AG09319 (cell line): ENCODE results near the gene MAML3.

Experiments used
- DNase-seq: peaks from one replicate; pipeline ENCODE4 v3.0.0-alpha.2; 2010; ENCODE audit warnings: low read depth; ENCODE audit errors: extremely low read depth
- TF ChIP-seq, protein P1 (sequence below): IDR thresholded peaks from 2 replicates; pipeline ENCODE4 v1.5.1; 2011; ENCODE audit warnings: low read depth, mild to moderate bottlenecking, inconsistent platforms, low read length, moderate library complexity

The MAML3 gene

DNA sequence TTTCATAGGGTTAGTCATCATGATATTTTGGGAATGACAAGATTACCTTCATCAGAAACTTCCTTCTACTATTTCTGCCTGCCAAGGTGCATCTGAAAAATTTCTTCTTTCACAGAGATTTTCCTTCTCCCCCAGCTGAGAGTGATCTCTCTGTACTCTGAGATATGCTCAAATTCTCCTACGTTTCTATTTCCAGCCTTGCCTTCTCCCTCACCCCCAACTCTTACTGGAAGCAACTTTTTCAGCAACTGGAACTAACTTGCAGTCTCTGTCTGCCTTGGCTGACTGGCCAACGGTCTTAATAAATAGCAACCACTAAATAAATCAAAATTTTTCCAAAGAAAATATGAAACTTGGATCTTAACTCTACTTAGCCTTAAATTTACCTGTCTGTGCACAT lies 122.3 kb downstream of the MAML3 start:
- TF ChIP-seq, protein P1, sequence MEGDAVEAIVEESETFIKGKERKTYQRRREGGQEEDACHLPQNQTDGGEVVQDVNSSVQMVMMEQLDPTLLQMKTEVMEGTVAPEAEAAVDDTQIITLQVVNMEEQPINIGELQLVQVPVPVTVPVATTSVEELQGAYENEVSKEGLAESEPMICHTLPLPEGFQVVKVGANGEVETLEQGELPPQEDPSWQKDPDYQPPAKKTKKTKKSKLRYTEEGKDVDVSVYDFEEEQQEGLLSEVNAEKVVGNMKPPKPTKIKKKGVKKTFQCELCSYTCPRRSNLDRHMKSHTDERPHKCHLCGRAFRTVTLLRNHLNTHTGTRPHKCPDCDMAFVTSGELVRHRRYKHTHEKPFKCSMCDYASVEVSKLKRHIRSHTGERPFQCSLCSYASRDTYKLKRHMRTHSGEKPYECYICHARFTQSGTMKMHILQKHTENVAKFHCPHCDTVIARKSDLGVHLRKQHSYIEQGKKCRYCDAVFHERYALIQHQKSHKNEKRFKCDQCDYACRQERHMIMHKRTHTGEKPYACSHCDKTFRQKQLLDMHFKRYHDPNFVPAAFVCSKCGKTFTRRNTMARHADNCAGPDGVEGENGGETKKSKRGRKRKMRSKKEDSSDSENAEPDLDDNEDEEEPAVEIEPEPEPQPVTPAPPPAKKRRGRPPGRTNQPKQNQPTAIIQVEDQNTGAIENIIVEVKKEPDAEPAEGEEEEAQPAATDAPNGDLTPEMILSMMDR = no peak
- no peak for DNase-seq

DNA sequence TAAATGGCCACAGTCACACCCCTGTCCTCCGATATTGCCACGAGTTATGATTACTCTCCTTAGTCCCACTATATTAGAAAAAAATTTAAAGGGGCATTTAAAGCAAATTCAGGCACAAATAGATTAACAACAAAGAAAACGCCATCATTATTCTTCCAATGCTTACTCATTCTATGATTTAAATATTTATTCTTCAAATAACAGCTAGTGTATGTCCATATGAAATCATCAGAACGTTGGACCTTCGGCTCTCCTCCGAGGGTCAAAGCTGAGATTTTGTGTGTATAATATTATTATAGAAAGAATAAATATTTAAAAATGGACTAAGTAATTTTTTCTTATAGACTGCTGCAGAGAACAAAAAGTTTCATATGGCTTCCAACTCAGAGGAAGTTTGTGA lies 122.9 kb downstream of the MAML3 start:
- TF ChIP-seq, protein P1 = no peak
- no peak for DNase-seq

DNA sequence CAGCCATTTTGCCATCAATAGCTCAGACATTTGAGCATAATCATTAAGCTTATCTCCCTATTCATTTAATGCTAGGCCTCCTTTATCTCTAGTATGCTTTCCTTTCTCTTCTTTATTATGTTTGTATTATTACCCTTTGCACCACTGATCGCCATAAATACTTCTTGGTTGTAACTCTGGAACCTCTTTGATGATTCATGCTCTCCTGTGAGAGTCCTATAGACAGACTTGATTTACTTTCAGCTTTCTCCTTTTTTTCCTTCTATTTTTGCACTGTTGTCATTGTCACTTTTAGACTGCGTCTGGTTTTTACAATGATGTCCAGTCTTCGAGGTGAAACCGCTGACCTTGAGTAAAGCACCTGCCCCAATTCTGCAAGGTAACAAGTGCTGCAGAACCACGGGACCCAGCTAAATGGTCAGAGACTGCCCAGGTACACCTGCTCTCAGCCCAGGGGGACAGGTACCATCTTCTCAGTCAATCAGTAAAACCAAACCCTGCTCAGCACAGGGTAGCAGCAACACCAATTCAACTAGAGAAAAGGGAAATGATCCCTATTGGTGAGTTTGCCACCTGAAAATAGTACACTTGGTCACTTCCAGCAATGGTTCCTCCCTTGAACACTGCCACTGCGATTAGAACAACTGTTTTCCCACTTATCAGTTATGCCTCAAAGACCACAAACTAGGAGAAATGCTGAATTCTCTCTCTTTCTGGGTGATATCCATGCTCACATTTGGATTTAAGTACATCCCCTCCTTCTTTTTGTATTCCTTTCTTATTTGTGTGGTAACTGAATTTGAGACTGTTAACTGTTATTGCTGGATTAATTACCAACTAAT lies 125.1 kb downstream of the MAML3 start:
- TF ChIP-seq, protein P1 = no peak
- no peak for DNase-seq

DNA sequence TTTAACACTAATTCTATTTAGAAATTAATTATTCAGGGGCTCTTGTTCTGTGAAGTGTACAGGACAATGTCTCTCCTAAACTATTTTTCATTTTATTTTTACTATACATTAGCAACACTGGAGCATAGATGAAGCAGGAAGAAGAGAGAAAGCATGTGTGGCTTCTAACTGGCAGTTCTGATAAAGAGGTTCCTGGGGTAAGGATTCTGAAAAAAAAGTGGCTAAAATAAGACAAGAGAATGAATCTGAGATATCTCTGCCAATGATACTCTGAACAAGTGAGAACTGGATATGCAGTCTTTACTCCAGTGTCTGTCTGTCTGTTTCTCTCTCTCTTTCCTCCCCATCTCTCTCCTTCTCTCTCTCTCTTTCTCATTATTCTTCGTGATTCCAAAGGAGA lies 125.9 kb downstream of the MAML3 start:
- no peak for DNase-seq
- TF ChIP-seq, protein P1 = no peak

DNA sequence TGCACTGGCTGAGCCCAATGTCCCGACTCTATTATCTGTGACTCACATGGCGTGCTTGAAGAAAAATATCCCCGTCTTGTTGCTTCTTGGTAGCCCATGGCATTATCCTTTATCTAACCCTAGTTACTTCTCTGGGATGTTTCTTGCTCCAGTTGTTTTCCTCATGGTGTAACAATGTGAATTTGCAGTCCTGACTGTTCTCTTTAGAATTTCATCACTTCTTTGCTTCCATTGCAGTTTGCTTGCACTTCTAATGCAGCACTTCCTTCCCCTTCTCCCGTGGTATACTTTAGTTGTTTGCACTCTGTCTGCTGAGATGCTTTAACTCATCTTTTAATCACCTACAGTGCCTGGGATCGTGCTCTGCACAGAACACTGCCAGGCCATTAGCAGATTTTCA lies 126.9 kb downstream of the MAML3 start:
- TF ChIP-seq, protein P1 = no peak
- no peak for DNase-seq

DNA sequence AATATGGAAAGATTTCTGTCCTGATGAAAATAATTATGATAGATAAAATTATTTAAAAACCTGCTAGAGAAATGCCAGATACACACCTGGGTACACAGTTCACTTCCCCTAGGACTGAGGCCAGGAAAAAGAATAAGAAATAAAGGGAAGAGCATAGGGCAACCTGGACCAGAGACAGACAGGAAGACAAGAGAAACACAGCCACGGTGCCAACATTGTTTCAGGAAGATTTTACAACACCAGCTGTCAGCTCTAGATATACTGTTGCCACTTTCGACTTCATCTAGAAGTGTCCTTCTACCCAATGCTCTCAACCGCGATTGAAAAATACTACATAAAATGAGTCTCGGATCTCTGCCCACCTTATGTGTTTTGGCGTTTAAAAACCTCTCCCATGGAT lies 128.5 kb downstream of the MAML3 start:
- TF ChIP-seq, protein P1 = no peak

DNA sequence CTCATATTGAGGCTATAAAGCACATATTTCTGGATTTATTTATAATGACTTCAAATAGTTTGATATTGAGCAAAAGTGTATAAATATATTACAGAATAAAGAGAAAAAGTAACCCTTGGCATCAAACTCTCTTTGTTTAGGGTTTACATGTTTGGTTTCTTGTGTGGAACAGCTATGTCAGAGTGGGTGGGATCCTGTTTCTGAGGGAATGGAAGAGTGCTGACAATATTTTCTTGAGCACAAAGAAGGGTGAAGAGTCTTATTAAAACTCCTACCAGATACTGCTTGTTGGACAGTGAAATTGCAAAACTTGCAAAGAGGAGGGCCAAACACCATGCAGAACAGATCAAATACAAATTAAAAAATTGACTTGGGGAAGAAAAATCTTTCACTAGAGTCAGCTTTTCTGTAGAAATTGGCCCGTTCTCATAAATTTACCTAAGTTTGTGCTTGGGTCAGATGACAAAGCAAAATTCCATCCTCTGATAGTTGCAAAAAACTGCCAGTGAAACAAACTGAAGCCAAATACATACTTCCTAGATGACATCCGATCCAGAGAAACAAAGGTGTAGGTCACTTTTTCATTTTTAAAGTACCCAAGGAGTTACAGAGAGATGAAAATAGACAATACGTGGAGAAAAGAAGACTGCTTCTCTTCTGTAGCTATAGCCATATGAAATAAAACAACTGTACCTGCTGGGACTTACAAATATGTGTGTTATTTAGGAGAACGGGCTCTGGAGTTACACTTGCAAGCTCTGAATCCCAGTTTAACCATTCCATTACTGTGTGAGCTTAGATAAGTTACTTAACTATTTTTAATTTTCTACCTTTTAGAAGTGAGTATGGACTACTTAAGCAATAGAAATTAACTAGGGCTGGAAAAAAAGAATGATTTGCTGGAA lies 133.3 kb downstream of the MAML3 start:
- TF ChIP-seq, protein P1 = no peak
- DNase-seq = no peak

More for the DNA sequence above, 128.5 kb downstream of the MAML3 start:
- no peak for DNase-seq
